AML-193 (cell line): Measurements from ENCODE around the gene SLC6A7.

Experiments
- DNase-seq, 2 experiments: peaks; one replicate each; lab custom pipeline; 2025; lab: John Stamatoyannopoulos, UW

The SLC6A7 gene

DNA sequence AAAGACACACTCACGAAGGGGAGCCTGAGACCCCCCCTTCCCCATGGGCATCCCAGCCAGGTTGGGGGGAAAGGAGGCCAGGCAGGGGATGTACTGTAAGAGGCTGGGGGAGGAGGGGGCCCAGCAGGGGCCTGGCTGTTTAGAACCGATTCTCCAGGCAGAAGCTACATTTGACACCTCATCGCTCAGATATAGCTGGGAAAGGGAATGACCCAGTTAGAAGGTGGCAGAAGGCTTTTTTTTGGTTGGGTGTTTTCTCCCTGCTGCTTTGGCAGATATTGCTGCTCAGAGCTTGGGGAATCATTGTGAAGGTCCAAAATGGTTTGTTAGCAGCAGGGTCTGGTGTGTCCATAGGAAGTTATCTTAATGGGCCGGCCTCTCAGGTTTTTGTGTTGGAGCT lies 17.3 kb upstream of the SLC6A7 start:
- no peak for DNase-seq

DNA sequence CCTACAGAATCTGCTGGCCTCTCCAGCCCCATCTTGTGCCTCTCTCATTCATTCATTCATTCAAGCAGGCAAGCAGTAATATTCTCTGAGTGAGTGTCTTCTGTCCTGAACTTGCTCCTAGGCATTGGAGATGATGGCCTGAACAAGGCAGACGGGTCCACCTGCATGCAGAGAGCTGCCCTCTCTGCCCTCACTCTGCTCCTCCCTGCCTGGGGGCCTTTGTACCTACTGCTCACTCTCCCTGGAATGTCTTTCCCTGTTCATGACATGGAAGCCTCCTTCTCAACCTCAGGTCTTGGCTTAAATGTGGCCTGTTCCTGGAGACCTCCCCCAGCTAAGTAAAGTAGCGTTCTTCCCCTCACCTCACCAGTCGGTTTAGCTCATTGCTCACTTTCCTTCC lies 16.7 kb upstream of the SLC6A7 start:
- DNase-seq: no peak

DNA sequence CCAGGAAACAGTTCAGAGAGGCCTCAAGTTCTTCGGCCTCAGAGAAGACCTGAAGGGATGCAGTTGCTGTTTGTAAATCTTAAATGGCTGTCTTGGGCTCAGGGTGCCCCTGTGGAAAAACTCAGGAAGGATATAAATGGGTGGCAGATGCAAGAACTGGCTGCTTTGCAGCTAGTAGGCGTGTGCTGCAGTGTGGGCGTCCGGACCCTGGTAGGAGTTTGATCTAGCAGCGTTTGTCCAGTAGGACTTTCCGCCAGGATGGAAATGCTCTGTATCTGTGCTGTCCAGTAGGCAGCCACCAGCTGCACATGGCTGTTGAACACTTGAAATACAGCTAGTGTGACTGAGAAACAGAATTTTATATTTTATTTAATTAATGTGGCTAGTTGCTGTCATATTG lies 15.6 kb upstream of the SLC6A7 start:
- DNase-seq: no peak

DNA sequence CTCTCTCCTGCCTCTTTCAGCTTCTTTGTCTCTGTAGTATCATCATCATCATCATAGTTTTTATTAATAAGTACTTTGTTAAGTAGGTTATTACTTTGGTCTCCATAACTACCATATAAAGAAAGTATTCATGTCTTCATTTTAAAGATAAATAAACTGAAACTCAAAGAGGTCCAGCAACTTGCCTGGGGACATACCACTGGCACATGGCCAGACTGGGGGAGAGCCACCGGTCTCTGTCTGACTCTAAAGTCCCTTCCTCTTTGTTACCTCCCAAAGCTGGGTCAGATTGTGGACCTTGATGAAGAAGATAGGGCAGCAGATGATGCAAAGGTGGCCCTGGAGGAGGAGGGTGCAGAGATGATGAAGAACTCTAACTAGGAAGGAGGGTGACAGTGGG lies 14.8 kb upstream of the SLC6A7 start:
- DNase-seq: no peak

DNA sequence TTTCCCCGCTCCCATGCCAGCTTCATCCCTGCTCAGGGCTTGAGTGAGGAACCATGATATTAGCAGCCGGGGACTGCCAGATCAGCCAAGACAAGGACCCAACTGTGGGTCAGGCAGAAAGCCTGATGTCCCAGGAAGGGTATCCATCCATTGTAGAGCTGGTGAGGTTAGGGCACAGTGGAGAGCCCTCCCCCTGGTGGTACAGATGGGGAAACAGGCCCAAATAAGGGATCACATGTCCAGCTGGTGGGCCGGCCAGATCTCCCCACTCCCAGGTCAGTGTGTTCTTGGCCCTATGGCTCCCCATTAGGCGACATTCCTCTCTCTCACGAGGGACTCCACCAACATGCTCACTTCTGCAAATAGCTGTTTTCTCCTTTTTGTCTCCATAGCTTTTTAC lies 14.3 kb upstream of the SLC6A7 start:
- no peak for DNase-seq

DNA sequence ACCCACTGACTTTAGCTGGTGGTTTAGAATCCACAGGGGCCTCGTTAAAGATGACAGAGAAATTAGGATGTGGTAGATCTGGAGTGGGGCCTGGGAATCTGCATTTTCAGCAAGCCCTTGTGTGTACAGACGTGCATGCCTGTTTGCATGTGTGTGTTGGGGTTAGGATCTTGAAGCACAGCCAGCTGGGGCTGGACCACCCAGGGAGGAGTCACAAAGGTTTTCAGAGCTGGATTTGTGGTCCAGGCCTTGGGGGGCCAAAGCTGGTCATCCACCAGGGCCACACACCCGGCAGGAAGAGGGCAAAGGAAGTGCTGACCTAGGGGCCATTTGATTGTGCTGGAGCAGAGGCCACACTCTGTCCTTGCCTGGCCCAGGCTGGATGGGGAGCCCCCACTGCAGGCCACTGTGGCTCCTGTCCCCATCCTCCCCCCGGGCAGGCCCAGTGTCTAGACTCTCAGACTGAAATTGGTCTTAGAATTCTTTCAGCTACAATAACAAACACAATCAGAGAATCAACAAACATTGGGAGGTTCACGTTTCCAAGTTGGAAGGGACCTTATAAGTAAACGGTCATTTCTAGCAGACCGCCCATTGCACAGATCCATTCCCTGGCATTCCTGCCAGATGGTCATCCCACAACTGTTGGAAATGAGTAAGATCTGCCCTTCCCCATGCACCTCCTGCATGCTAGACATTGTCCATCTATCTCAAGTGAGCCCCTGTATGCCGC lies 13.0 kb upstream of the SLC6A7 start:
- DNase-seq: no peak

DNA sequence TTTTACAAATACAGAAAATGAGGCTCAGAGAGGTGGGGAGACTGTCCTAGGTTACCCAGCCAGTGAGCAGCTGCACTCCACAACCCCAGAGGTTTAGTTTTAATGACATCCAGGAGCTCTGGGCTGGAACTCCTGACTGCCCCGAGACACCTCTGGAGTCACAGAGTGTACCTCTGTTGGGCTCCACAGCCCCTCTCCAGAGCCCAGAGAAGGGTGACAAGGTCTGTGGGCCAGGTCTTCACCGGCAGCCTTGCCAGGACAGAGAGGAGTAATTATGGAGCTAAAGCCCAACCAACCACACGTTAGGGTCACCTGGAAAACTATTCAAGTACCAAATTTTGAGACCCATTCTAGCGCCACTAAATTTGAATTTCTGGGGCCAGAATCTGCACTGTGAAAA lies 12.1 kb upstream of the SLC6A7 start:
- no peak for DNase-seq

DNA sequence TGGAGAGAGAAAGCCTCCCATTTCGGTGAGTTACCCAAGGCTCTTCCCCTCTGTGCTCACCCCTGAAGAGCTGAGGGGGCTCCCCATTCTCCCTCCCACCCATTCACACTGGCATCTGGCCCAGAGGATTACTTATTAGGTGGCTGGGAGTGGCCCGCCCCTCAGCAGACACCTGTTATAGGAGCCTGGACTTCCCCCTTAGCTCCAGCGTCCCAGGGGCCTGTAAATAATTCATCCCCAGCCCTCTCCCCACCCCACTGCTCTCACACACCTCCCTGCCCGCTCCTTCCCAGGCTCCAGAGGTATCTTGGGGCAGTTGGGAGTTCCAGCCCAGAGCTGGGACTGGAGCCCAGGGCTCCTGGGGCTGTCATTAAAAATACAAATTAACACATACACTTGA lies 11.6 kb upstream of the SLC6A7 start:
- no peak for DNase-seq

DNA sequence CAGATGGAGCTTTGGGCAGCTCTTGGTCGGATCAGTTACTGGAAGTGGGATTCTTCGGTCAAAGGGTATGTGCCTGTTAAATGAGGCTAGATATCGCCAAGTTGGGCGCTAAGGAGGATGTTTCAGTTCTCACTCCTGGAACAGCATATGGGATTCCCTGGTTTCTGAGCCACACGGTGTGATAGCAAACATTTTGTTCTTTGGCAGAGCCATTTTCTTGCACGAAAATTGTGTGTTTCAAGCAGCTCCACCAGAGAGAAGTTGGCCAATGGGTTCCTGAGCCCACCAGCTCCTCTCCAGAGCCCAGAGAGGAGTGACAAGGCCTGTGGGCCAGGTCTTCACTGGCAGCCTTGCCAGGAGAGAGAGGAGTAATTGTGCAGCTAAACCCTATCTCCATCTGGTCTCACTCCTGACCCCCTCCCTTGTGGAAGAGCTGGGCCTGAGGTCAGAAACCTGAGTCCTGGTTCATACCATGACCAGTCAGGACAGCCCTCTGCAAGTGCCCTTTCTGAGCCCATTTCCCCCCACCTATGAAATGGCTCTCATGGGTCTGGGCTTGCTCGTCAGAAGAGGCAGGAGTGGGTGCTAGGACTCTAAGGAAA lies 10.7 kb upstream of the SLC6A7 start:
- DNase-seq: no peak

DNA sequence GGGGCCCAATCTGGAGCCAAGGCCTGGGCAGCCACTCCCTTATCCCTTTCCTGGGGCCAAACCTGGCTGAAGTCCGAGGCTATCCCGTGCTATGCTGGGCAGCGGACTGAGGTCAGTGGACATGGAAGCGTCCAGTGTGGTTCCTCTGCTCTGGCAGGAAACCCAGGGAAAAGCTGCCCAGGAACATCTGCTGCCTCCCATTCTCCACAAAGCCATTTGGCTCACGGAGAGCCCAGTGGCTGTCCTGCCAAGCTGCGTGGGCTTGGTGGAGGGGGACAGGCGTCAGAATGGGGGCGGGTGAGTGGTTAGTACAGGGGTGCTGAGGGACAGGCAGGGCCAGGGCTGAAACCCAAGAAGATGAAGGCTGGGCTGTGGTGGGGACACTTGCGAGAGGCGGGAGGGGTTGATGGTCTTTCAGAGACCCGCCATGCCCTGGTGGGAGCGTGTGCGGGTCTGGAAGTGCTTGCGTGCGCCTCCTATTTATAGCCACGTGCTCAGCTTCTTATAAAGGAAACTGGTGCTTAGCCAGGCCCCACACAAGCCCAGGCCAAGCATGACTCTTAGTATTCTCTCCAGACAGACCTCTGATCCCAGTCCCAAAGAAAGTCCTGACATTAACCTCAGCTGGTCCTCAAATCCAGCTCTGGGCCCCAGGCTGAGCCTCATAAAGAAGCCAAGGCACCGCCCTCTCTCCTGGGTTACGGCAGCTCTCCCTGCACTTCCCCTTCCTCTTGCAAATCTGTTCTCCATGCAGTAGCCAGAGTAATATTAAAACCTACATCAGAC lies 9.4 kb upstream of the SLC6A7 start:
- no peak for DNase-seq

DNA sequence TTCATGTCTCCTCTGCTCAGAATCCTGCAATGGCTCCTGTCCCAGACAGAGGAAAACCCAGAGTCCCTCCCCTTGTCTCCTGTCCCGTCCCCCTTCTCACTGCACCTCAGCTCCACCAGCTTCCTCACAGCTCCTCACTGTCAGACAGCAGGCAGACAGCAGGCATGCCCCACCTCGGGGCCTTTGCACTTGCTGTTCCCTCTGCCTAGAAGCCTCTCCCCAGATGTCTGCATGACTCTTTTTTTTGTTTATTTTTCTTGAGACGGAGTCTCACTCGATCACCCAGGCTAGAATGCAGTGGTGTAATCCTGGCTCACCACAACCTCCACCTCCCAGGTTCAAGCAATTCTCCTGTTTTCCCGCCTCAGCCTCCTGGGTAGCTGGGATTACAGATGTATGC lies 8.8 kb upstream of the SLC6A7 start:
- DNase-seq: no peak

DNA sequence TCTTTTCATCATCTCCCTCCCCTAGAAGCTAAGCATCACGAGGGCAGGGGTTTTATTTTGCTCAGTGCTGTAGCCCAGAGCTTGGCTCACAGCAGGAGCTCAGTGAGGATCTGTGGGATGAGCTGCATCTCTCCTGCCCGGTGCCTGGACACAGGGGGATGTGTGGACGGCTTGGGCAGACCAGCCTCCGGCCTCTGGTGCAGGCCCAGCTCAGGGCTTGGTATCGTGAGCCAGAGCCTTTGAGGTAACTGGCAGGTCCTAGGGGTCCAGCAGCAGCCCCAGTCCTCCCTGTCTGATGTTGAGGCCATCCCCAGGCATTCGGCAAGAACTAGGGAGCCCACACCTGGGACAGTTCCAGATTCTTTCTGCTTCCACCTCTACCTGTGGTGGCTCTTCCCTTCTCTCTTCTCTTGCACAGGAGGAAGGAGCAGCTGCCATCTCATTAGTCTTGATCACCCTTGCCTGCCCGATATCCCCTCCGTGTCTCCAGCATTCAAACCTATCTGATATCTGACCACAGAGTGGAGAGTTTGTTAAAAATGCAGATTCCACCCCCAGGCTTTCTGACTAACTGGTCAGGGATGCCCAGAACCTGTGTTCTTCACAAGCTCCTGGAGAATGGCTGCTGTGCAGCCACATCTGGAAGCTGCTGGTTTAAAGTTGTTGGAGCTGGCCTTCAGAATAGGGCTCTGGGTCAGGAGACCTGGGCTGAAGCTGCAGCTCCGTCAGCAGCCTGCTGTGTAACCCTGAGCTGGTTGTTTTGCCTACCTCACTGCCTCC lies 7.9 kb upstream of the SLC6A7 start:
- no peak for DNase-seq

DNA sequence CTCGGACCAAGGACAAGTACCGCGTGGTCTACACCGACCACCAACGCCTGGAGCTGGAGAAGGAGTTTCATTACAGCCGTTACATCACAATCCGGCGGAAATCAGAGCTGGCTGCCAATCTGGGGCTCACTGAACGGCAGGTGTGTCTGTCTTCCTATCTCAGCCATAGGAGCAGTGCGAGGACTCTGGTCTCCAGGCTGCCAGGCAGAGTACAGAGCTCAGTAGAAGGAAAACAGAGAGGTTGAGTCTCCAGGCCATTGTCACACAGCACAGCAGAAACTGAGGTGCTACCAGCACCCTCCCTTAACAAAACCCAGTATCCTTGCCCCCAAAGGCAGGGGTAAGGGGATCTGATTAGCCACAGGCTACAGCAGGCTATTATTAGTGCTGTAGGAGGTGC lies 7.1 kb upstream of the SLC6A7 start:
- DNase-seq: no peak

DNA sequence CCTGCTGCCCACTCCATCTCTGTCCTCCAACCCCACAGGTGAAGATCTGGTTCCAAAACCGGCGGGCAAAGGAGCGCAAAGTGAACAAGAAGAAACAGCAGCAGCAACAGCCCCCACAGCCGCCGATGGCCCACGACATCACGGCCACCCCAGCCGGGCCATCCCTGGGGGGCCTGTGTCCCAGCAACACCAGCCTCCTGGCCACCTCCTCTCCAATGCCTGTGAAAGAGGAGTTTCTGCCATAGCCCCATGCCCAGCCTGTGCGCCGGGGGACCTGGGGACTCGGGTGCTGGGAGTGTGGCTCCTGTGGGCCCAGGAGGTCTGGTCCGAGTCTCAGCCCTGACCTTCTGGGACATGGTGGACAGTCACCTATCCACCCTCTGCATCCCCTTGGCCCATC lies 6.4 kb upstream of the SLC6A7 start:
- no peak for DNase-seq

DNA sequence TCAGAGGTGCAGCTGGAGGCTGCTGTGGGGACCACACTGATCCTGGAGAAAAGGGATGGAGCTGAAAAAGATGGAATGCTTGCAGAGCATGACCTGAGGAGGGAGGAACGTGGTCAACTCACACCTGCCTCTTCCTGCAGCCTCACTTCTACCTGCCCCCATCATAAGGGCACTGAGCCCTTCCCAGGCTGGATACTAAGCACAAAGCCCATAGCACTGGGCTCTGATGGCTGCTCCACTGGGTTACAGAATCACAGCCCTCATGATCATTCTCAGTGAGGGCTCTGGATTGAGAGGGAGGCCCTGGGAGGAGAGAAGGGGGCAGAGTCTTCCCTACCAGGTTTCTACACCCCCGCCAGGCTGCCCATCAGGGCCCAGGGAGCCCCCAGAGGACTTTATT lies 5.9 kb upstream of the SLC6A7 start:
- DNase-seq: no peak

DNA sequence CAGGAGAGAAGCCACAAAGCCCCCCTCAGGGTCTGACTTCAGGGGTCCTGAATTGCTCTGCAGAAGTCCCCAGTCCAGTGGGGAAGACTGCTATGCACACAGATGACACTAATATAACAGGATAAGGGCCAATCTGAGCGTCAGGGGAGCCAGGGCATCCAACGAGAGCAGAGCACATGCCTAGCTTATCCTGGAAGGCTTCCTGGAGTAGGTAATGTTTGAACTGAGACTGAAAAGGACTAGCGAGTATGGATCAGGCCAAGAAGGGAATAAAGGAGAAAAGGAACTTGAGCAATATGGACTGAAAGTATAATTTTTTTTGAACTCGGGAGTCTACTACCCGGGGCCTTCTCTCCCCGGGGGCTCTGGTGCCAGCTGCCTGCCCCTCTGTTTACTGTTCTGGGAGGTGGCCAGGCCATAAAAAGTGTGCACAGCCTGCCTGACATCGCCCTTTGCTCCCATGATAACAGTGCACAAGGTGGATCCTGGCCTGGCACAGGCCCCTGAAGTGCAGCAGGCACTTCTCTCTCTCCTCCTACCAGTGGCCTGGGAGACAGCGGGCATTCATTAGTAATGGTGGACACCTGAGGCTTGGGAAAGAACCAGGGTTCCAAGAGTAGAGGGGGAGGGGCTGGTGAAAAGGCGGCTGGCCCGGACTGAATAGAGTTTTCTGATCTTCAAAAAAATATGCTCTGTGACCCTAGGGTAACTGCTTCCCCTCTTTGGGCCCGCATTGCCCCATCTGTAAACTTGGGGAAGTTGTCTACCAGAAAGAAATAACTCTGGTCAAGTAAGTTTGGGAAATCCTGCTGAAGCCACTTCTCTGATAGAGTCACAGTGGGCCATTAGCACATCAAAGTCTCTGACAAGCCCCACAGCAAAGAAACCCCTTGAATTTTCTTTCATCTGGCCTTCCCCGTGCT lies 4.6 kb upstream of the SLC6A7 start:
- DNase-seq: no peak

DNA sequence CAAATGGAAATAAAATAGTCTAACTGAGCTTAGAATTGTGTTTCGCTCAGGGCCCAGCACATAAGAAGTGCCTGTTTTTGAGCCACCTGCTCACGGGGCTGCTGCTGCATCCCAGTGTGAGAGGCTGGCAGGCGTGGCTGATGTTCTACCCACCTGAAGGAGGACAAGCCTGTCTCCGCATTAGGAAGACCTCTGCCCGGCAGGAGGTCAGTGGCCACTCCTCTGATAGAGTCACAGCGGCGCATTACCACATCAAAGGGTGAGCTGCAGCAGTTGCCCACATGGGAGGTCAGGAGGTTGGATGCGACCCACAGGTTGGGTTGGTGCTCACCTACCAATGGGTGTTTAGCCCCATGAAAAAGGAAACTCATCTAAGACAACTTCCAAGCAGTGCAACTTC lies 3.7 kb upstream of the SLC6A7 start:
- DNase-seq: no peak

DNA sequence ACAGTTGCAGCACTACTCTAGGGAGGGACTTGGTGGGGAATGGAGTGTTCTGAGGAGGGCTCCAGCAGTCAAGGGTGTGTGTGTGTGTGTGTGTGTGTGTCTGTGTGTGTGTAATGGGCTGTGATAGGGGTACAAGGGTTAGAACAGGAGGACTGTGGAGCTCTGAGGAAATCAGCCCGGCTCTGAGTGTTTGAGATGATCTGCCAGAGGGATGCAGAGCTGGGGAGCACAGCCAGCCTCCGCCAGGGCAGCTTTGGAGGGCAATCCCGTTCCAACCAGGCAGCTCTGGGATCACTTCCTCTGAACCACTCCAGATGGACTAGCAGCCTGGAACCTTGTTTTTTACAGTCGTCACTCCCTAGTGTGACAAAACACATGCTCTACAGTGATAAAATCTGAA lies 3.0 kb upstream of the SLC6A7 start:
- DNase-seq: no peak

DNA sequence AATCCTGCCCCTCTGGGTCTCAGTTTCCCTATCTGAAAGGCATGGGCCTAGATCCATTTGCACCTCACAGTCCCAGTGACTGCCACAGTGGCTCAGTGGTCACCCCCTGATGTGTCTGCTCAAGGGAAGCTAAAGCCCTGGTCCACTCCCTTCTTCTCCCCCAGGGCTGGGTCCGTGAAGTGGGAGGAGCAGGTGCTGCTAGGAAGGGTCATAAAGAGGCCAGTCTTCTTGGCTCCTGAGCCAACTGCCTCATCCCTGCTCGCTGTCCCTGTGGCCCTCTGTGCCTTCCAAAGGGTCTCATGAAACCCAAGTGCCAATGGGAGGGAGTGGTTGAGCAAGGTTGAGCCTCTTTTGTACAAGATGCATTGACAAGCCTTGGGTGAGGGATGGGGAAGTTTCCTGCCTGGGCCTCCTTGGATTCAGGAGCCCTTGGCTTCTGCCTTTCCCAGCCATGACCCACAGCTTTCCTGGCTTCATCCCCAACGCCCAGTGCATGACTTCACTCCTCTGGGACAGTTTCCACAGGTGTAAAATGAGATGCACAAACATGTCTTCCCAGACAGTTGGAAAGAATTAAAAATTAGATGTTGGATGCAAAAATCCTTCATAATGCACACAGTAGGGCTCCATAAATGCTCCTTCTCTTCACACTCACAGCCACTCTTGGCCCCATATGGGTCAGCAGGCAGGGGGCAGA lies 1.6 kb upstream of the SLC6A7 start:
- no peak for DNase-seq

DNA sequence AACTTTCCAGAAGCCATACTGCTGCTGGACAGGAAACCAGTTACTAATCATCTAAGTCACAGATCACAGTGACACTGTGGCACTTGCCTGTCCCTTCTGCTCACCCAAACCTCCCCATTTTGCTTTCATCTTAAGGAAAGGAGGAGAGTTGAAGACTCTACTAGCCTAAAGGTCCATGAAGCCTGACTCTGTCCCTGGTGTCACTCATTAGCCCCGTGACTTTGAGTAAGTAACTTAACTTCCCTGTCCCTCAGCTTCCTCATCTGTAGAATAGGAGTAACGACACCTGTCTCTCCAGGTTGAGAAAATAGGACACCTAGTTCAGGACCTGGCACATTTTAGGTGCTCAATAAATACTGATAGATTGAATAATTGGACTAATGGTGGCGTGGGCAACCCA lies 536 bp upstream of the SLC6A7 start:
- DNase-seq: no peak

DNA sequence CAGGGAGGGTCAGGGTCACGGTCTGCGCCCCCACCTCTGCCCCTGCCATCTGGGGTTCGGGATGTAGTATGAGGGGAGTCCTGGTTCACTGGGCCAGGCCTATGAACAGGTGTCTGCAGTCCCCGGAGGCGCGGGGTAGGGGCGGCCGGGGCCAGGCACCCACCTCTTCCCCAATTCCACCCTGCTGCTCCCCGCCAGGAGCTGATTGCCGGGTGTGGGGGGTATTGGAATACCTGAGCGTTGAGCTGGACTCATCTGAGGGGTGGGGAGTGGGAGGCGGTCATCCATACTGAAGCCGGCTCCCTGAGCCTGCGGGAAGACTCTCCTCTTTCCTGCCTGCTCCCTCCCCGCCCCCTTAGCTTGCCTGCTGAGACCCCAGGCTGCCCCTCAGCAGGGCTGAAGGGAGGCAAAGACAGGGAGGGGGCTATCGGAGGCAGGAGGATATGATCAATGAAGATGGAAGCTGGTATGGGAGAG lies 679 bp downstream of the SLC6A7 start:
- DNase-seq: no peak
